ENCODE measurements around the gene TEX28.
"Not testable (repeated sequence)": the region's sequence is repeated elsewhere in the genome, so short reads cannot be mapped to it uniquely, and the experiment has no call there.

GRCh38 chrX:154258711-154259110, 36.2 kb downstream of the TEX28 start:
- not testable (repeated sequence) for TF ChIP-seq CTCF (IDR thresholded peaks at IDR 0.05; ENCODE audit: insufficient read depth, low read depth, low read length); EZH2 (IDR thresholded peaks at IDR 0.05; ENCODE audit: insufficient read depth, low read length)

All from astrocyte (in vitro differentiated cells and primary cell).